GM12872 (cell line): ENCODE results near the gene ARID2.

Source experiments
- CTCF ChIP-seq: IDR thresholded peaks from 3 replicates; pipeline ENCODE4 v1.5.1; 2011; ENCODE audit warnings: low read depth, mild to moderate bottlenecking, low read length, moderate library complexity; ENCODE audit not compliant: insufficient read depth

ARID2 gene

GRCh38 chr12:45913631-45914030 lies 184.1 kb downstream of the ARID2 start:
- no peak for TF ChIP-seq CTCF

GRCh38 chr12:45914090-45914489 lies 184.6 kb downstream of the ARID2 start:
- no peak for TF ChIP-seq CTCF

GRCh38 chr12:45915405-45915804 lies 185.9 kb downstream of the ARID2 start:
- TF ChIP-seq CTCF, result no peak

GRCh38 chr12:45918818-45919217 lies 189.3 kb downstream of the ARID2 start:
- TF ChIP-seq CTCF, result no peak

GRCh38 chr12:45928309-45928708 lies 198.8 kb downstream of the ARID2 start:
- TF ChIP-seq CTCF, result no peak

GRCh38 chr12:45930369-45930768 lies 200.9 kb downstream of the ARID2 start:
- no peak for TF ChIP-seq CTCF

- no peak for TF ChIP-seq CTCF
These were observed 204.0 kb downstream of the ARID2 start for GRCh38 chr12:45933504-45933903.

GRCh38 chr12:45934956-45935355 lies 205.4 kb downstream of the ARID2 start:
- TF ChIP-seq CTCF, result no peak
